ENCODE results near the gene GNG2.

DNA sequence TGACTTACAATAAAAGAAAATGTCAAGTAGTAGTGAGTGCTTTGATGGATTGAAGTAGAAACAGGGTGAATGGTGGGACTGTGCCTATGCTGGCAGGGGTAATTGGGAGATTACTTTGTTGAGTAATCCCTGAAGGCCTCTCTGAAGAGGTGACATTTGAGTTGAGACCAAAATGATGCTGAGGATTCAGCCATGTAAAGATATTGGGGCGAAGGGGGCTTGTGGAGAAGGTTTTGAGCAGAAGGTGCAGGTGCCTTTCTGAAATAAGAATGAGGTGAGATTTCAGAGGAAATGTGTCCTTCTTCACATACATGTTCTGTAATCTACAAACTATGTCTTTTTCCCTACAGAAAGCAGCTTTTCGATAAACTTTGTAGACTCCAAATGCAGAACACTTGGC, 8.0 kb downstream of the GNG2 start:
- no peak for TF ChIP-seq EZH2 (IDR thresholded peaks at IDR 0.05; ENCODE audit: borderline replicate concordance, low read depth, low read length, severe bottlenecking)
- TF ChIP-seq, protein P1, sequence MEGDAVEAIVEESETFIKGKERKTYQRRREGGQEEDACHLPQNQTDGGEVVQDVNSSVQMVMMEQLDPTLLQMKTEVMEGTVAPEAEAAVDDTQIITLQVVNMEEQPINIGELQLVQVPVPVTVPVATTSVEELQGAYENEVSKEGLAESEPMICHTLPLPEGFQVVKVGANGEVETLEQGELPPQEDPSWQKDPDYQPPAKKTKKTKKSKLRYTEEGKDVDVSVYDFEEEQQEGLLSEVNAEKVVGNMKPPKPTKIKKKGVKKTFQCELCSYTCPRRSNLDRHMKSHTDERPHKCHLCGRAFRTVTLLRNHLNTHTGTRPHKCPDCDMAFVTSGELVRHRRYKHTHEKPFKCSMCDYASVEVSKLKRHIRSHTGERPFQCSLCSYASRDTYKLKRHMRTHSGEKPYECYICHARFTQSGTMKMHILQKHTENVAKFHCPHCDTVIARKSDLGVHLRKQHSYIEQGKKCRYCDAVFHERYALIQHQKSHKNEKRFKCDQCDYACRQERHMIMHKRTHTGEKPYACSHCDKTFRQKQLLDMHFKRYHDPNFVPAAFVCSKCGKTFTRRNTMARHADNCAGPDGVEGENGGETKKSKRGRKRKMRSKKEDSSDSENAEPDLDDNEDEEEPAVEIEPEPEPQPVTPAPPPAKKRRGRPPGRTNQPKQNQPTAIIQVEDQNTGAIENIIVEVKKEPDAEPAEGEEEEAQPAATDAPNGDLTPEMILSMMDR (IDR thresholded peaks at IDR 0.05; ENCODE audit: borderline replicate concordance, extremely low read depth, low read length, poor library complexity, severe bottlenecking) = no peak
